Keratinocyte (primary cell): ENCODE measurements around the gene TLN1. TPM values are rescaled to one million over a fixed set of nuclear protein-coding genes. Genes with fewer than 3 reads are reported as not detected.

Source experiments
- DNase-seq: peaks from one replicate; pipeline ENCODE4 v3.0.0-alpha.2; 2011; ENCODE audit warnings: low read depth, missing footprints, low spot score
- FAIRE-seq: peaks from 2 replicates; lab custom pipeline; 2011; peaks lifted over from hg19 to GRCh38; lab: Jason Lieb, UNC
- H2AFZ ChIP-seq: 2 replicates; pipeline ENCODE4 v1.6.0; 2012; ENCODE audit warnings: low read length, control low read depth, inconsistent platforms; ENCODE audit not compliant: control insufficient read depth
- H3K27ac ChIP-seq: 2 replicates; pipeline ENCODE4 v1.5.1; 2011; ENCODE audit warnings: low read length; ENCODE audit not compliant: control insufficient read depth, insufficient read depth
- H3K27me3 ChIP-seq: 3 replicates; pipeline ENCODE4 v1.6.0; 2011; ENCODE audit warnings: low read length; ENCODE audit not compliant: control insufficient read depth, insufficient read depth; ENCODE audit errors: extremely low read depth
- H3K36me3 ChIP-seq, 2 experiments: 2 replicates in 1 of 2; 3 replicates in 1 of 2; pipeline ENCODE4 v1.5.1; 2011; ENCODE audit warnings: low read length in 2 of 2, mild to moderate bottlenecking in 1 of 2; ENCODE audit not compliant: control insufficient read depth in 2 of 2, insufficient read depth in 2 of 2; ENCODE audit errors: extremely low read depth in 1 of 2
- H3K4me1 ChIP-seq: 3 replicates; pipeline ENCODE4 v1.5.1; 2011; ENCODE audit warnings: low read length; ENCODE audit not compliant: control insufficient read depth, insufficient read depth; ENCODE audit errors: extremely low read depth
- H3K4me2 ChIP-seq: 3 replicates; pipeline ENCODE4 v1.6.0; 2011; ENCODE audit warnings: low read depth, low read length; ENCODE audit not compliant: control insufficient read depth, insufficient read depth; ENCODE audit errors: extremely low read depth
- H3K4me3 ChIP-seq, 3 experiments: fragments of 200-600 bp in 1 of 3; sonication (generic) in 1 of 3; 2 replicates in 2 of 3; 3 replicates in 1 of 3; pipeline ENCODE4 v1.5.1; 2011 to 2016; ENCODE audit warnings: low read length in 3 of 3, mild to moderate bottlenecking in 3 of 3, control low read depth in 2 of 3, inconsistent platforms in 1 of 3, low read depth in 1 of 3, mixed read lengths in 1 of 3, mixed run types in 1 of 3, moderate library complexity in 1 of 3; ENCODE audit not compliant: control insufficient read depth in 2 of 3, insufficient read depth in 2 of 3; ENCODE audit errors: extremely low read depth in 1 of 3
- H3K79me2 ChIP-seq: 2 replicates; pipeline ENCODE4 v1.6.0; 2012; ENCODE audit warnings: low read length; ENCODE audit not compliant: control insufficient read depth, insufficient read depth
- H3K9ac ChIP-seq: 3 replicates; pipeline ENCODE4 v1.6.0; 2011; ENCODE audit warnings: low read length; ENCODE audit not compliant: control insufficient read depth, insufficient read depth; ENCODE audit errors: extremely low read depth
- H3K9me1 ChIP-seq: 3 replicates; pipeline ENCODE4 v1.6.0; 2011; ENCODE audit warnings: low read length; ENCODE audit not compliant: control insufficient read depth, insufficient read depth; ENCODE audit errors: extremely low read depth
- H3K9me3 ChIP-seq: 2 replicates; pipeline ENCODE4 v1.5.1; 2012; ENCODE audit warnings: low read depth, low read length; ENCODE audit not compliant: control insufficient read depth
- H4K20me1 ChIP-seq: 3 replicates; pipeline ENCODE4 v1.6.0; 2011; ENCODE audit warnings: low read length; ENCODE audit not compliant: control insufficient read depth, insufficient read depth; ENCODE audit errors: extremely low read depth
- CTCF ChIP-seq, 3 experiments: IDR thresholded peaks in 1 of 3; conservative IDR thresholded peaks in 1 of 3; optimal IDR thresholded peaks in 1 of 3; 2 replicates in 2 of 3; 3 replicates in 1 of 3; pipeline versions ENCODE3 to v1.5.1; 2011; ENCODE audit warnings: low read length in 3 of 3, mild to moderate bottlenecking in 3 of 3, moderate library complexity in 2 of 3, control low read depth in 1 of 3, inconsistent platforms in 1 of 3; ENCODE audit not compliant: insufficient read depth in 2 of 3; ENCODE audit errors: extremely low read depth in 1 of 3
- EZH2 ChIP-seq: IDR thresholded peaks from one replicate; pipeline ENCODE4 v1.6.1; 2012; ENCODE audit warnings: inconsistent platforms, mild to moderate bottlenecking, low read length, moderate library complexity
- dilution Hi-C: fragments of 300-500 bp; cut with MboI; formaldehyde crosslinking; loops from one replicate; pipeline ENCODE4 v1.7.0; 2020; ENCODE audit warnings: low sequenced_read_pairs; ENCODE audit not compliant: extremely low pct_ligation_motif_present
- polyA plus RNA-seq, 5 experiments: library from polyadenylated mRNA; depleted of rRNA in 3 of 5; stranded (reverse) in 3 of 5; stranded (forward) in 1 of 5; unstranded in 1 of 5; fragments of >200 nt; gene quantifications; 1 replicate in 1 of 5; 2 replicates in 3 of 5; 3 replicates in 1 of 5; pipeline versions ENCODE4 v1.2.1 to v1.2.3, GENCODE V29; 2011 to 2012; ENCODE audit warnings: missing spikeins in 2 of 5, low read depth in 1 of 5, low replicate concordance in 1 of 5

Gene TLN1
- polyA plus RNA-seq, 1 donor (not counting 4 experiments of a cell fraction or from before 2014, with no cell fraction given) = 53.0 TPM

- Histone ChIP-seq H3K4me3 (no peak overlapping the region), H3K9ac (no peak overlapping the region), H3K9me1 (no peaks in the 10 kb centered on the region), H2AFZ (no peak overlapping the region), H3K4me2 (no peak overlapping the region), H3K27ac (no peak overlapping the region), H3K36me3 (peaks cover 64 to 78% of the 10 kb centered on the region in 2 experiments), H3K27me3 (no peaks in the 10 kb centered on the region), H3K4me1 (no peaks in the 10 kb centered on the region), H3K9me3 (no peaks in the 10 kb centered on the region), H4K20me1 (peaks cover 3% of the 10 kb centered on the region), H3K79me2 (no peaks in the 10 kb centered on the region)
- DNase-seq (no peak), FAIRE-seq (no peak)
- TF ChIP-seq CTCF (optimal IDR thresholded peaks at IDR 0.05 in 1 of 3, IDR thresholded peaks at IDR 0.05 in 1 of 3, conservative IDR thresholded peaks at IDR 0.05 in 1 of 3; ENCODE audit: extremely low read depth in 1 of 3, insufficient read depth in 2 of 3, low read length in 3 of 3) = no peak
- no peak for TF ChIP-seq EZH2
- dilution Hi-C loops = no loop called here
Observed at GRCh38 chr9:35712762-35713400, 19.1 kb downstream of the TLN1 start.

DNA sequence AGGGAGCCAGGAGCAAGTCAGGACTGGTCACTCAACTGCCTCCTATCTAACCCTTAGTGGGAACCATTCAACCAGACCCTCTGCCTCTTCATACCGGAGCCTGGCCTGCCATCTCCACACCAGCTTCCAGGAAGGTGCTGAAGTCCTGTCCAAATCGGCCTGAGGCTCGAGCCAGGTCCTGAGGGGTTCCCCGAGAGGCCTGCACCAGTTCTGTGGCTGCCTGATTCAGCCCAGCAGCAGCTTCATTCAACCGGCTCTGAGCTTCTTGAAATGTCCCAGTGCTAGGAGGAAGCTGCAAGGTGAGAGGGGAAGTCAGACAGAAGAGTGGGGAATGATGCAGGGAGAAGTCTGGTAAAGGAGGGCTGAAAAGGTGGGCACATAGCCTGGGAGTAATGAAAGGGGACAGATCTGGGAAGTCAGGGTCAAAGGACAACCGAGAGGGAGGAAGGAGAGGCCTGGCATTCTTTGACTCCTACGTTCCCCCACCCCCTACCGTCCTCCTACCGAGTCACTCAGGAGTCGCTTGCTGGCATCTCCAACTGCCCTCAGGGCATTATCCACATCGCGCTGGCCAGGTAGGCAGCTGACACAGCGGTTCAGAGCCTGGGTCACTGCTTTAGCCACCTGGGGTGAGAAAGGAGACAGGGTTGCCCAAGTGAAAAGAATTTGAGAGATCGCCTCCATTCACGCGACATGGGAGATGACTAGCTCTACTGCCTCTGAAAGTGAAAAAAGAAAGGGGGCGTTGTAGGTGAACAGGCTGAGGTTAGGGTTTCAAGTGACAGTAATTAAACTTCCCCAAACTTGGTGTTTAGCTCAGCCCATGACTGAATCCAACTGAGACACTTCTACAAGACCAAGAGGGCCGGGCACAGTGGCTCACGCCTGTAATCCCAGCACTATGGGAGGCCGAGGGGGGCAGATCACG, 20.2 kb downstream of the TLN1 start:
- no peaks in the 10 kb centered on the region for H3K4me1 ChIP-seq
- FAIRE-seq = no peak
- no peak overlapping the region for H3K4me3 ChIP-seq
- no peak for TF ChIP-seq EZH2
- no peak for TF ChIP-seq CTCF (optimal IDR thresholded peaks at IDR 0.05 in 1 of 3, IDR thresholded peaks at IDR 0.05 in 1 of 3, conservative IDR thresholded peaks at IDR 0.05 in 1 of 3; ENCODE audit: extremely low read depth in 1 of 3, insufficient read depth in 2 of 3, low read length in 3 of 3)
- no peak overlapping the region for H2AFZ ChIP-seq
- no peaks in the 10 kb centered on the region for H3K9me3 ChIP-seq
- dilution Hi-C loops = no loop called here
- no peaks in the 10 kb centered on the region for H3K79me2 ChIP-seq
- no peaks in the 10 kb centered on the region for H3K27me3 ChIP-seq
- peaks cover 3% of the 10 kb centered on the region for H4K20me1 ChIP-seq
- no peak for DNase-seq
- no peak overlapping the region for H3K4me2 ChIP-seq
- H3K9me1 ChIP-seq = no peaks in the 10 kb centered on the region
- H3K27ac ChIP-seq = no peak overlapping the region
- H3K9ac ChIP-seq = no peak overlapping the region
- peaks cover 60 to 78% of the 10 kb centered on the region in 2 experiments for H3K36me3 ChIP-seq
